A673 (cell line): ENCODE results near the gene GTF2H2.
"Not testable (repeated sequence)": the region's sequence is repeated elsewhere in the genome, so short reads cannot be mapped to it uniquely, and the experiment has no call there.

Experiments used
- EZH2 ChIP-seq: fragments of 200-600 bp; sonication (generic); IDR thresholded peaks from 2 replicates; pipeline ENCODE4 v1.6.1; 2017; ENCODE audit warnings: borderline replicate concordance, low read depth, mild to moderate bottlenecking, mixed read lengths, antibody characterized with exemption, low read length; ENCODE audit not compliant: poor library complexity, severe bottlenecking
- TF ChIP-seq, protein P1 (sequence below): fragments of 300-800, 200-600 bp; sonication (generic); conservative IDR thresholded peaks from 2 replicates; pipeline ENCODE4 v1.5.1; 2017; ENCODE audit warnings: low read depth, mild to moderate bottlenecking, antibody characterized with exemption, low read length, moderate library complexity, mixed read lengths

DNA sequence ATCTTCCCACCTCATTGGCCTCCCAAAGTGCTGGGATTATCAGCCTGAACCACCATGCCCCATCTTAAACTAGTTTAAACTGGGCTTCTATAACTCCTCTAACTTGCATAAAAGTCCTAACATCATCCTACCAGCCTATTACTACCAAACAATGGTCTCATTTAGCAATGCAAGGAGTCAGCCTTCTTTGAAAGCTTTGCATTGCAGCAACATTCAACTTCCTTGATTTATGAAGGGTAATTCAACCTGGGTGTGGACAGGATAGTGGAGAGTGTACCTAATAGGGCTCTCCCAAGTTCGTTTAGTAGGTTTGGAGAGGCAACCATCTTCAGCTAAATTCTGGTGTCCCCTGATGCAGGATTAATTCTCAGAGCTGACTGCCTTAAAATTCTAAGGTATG lies 18.7 kb upstream of the GTF2H2 start:
- TF ChIP-seq, protein P1, sequence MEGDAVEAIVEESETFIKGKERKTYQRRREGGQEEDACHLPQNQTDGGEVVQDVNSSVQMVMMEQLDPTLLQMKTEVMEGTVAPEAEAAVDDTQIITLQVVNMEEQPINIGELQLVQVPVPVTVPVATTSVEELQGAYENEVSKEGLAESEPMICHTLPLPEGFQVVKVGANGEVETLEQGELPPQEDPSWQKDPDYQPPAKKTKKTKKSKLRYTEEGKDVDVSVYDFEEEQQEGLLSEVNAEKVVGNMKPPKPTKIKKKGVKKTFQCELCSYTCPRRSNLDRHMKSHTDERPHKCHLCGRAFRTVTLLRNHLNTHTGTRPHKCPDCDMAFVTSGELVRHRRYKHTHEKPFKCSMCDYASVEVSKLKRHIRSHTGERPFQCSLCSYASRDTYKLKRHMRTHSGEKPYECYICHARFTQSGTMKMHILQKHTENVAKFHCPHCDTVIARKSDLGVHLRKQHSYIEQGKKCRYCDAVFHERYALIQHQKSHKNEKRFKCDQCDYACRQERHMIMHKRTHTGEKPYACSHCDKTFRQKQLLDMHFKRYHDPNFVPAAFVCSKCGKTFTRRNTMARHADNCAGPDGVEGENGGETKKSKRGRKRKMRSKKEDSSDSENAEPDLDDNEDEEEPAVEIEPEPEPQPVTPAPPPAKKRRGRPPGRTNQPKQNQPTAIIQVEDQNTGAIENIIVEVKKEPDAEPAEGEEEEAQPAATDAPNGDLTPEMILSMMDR = not testable (repeated sequence)
- TF ChIP-seq EZH2 = not testable (repeated sequence)
